GM13977 (cell line): ENCODE results near the gene DNAJC22.
A peak's percentile ranks its signal among the peaks of the same experiment; 100 is the strongest.

Experiments used
- DNase-seq: peaks from one replicate; pipeline ENCODE4 v3.0.0; 2012; ENCODE audit warnings: low spot score
- CTCF ChIP-seq: IDR thresholded peaks from 2 replicates; pipeline ENCODE4 v1.5.1; 2012; ENCODE audit warnings: mild to moderate bottlenecking, control low read depth; ENCODE audit not compliant: insufficient read depth; ENCODE audit errors: extremely low read depth, missing control alignments
- in situ Hi-C: fragments of 300-500 bp; cut with MboI; formaldehyde crosslinking; loops from one replicate; pipeline ENCODE4 v1.12.0; 2022; ENCODE audit warnings: low sequenced_read_pairs, low pct_unique_long_range_greater_than_20kb, mixed read lengths, inconsistent platforms; ENCODE audit not compliant: unreplicated experiment

Gene DNAJC22

GRCh38 chr12:49335118-49335954, 11.4 kb upstream of the DNAJC22 start:
- DNase-seq = no peak
- in situ Hi-C loops = no loop called here
- no peak for TF ChIP-seq CTCF

- no peak for DNase-seq
- TF ChIP-seq CTCF = no peak
- in situ Hi-C loops = no loop called here
These were observed 10.6 kb upstream of the DNAJC22 start for GRCh38 chr12:49335955-49336644.

GRCh38 chr12:49336645-49337584, 9.8 kb upstream of the DNAJC22 start, which contains the start of gene C1QL4:
Gene C1QL4 (minus strand): TSS chr12:49337188. CDS start chr12:49336477, 711 bp downstream.
- peak; percentile 94 for DNase-seq
- in situ Hi-C loops = no loop called here
- peak; percentile 89 for TF ChIP-seq CTCF

GRCh38 chr12:49338830-49339463, 7.7 kb upstream of the DNAJC22 start:
- TF ChIP-seq CTCF = no peak
- in situ Hi-C loops = no loop called here
- DNase-seq = no peak

GRCh38 chr12:49339464-49339861, 7.2 kb upstream of the DNAJC22 start:
- in situ Hi-C loops = no loop called here
- no peak for DNase-seq
- no peak for TF ChIP-seq CTCF
